HG03103 (cell line): ENCODE results near the gene AK5.

Experiments used
- ATAC-seq: cut with Tn5 transposase; IDR thresholded peaks from one replicate; pipeline ENCODE4 v1.9.1; 2021; ENCODE audit warnings: low read depth; ENCODE audit not compliant: unreplicated experiment

AK5 gene

GRCh38 chr1:77348549-77348948 lies 66.7 kb downstream of the AK5 start:
- ATAC-seq: no peak

GRCh38 chr1:77349275-77349674 lies 67.5 kb downstream of the AK5 start:
- ATAC-seq: no peak

GRCh38 chr1:77350012-77350770 lies 68.4 kb downstream of the AK5 start:
- no peak for ATAC-seq

GRCh38 chr1:77354536-77354935 lies 72.7 kb downstream of the AK5 start:
- no peak for ATAC-seq

GRCh38 chr1:77355010-77355409 lies 73.2 kb downstream of the AK5 start:
- ATAC-seq: no peak

GRCh38 chr1:77356136-77356535 lies 74.3 kb downstream of the AK5 start:
- no peak for ATAC-seq

- ATAC-seq: no peak
Measured at GRCh38 chr1:77360256-77360655, 78.4 kb downstream of the AK5 start.

GRCh38 chr1:77361621-77362020 lies 79.8 kb downstream of the AK5 start:
- ATAC-seq: no peak

- no peak for ATAC-seq
Measured at GRCh38 chr1:77370161-77370560, 88.3 kb downstream of the AK5 start.

GRCh38 chr1:77370583-77371306 lies 88.9 kb downstream of the AK5 start:
- ATAC-seq: no peak

GRCh38 chr1:77371396-77371795 lies 89.6 kb downstream of the AK5 start:
- ATAC-seq: no peak

- no peak for ATAC-seq
Measured at GRCh38 chr1:77373702-77374101, 91.9 kb downstream of the AK5 start.

GRCh38 chr1:77375541-77375940 lies 93.7 kb downstream of the AK5 start:
- ATAC-seq: no peak

GRCh38 chr1:77375990-77376389 lies 94.2 kb downstream of the AK5 start:
- ATAC-seq: no peak

GRCh38 chr1:77378723-77379535 lies 97.1 kb downstream of the AK5 start:
- no peak for ATAC-seq

GRCh38 chr1:77382366-77382765 lies 100.5 kb downstream of the AK5 start:
- ATAC-seq: no peak

GRCh38 chr1:77383236-77383635 lies 101.4 kb downstream of the AK5 start:
- ATAC-seq: no peak

GRCh38 chr1:77385551-77385950 lies 103.7 kb downstream of the AK5 start:
- ATAC-seq: no peak

- ATAC-seq: no peak
Measured at GRCh38 chr1:77386276-77386675, 104.5 kb downstream of the AK5 start.

GRCh38 chr1:77387553-77387952 lies 105.7 kb downstream of the AK5 start:
- ATAC-seq: no peak

GRCh38 chr1:77388661-77389060 lies 106.8 kb downstream of the AK5 start:
- no peak for ATAC-seq
